HT1080 (cell line): Measurements from ENCODE around the gene NHEJ1. TPM values are rescaled to one million over a fixed set of nuclear protein-coding genes. Genes with fewer than 3 reads are reported as not detected.

Experiments used
- DNase-seq: peaks from one replicate; pipeline ENCODE4 v3.0.0-alpha.2; 2015; ENCODE audit warnings: low read depth
- small RNA-seq: library from RNA; depleted of rRNA; stranded (forward); fragments of <200 nt; gene quantifications from one replicate; pipeline ENCODE3, GENCODE V24; 2014
- total RNA-seq: library from RNA; depleted of rRNA; stranded (reverse); fragments of >200 nt; shearing (Covaris generic); gene quantifications from 2 replicates; pipeline ENCODE4 v1.2.3, GENCODE V29; 2014; rRNA removed

Gene NHEJ1
- total RNA-seq, 1 experiment from 2014 or later: 22.6 TPM

DNA sequence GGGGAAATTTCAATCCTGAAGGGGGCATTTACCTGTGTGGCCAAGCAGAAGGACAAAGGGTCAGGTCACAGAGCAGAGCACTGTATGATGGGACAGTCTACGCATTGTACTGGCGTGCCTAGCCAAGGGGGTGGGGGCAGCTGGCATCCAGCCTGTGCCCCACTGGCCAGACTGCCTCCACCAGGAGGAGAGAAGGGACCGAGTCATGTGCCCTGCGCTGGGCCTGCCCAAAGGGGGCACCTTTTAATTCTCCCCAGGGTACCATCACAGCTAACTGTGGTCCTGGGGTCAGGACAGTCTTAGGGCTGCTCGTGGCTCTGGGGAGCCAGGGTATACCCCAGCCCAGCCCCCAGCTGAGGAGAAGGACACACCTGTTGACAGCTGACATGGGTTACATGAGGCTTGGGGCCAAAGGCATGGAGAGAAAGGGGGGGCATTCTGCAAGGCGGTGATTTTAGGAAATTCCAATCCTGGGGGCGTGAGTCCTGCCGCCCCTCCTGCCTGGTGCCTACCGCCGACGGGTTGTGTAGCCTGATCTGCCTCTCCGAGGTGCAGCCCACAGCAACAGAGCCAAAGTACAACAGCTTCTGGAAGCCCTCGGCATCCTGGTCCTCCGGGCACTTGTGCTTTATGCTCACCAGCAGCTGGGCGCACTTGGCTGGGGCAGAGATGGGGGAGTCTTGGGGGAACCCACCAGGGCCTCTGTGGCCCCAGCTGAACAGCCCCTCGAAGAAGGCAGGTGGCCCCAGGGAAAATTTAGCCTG is 130.3 kb downstream of the NHEJ1 start:
- no peak for DNase-seq

DNA sequence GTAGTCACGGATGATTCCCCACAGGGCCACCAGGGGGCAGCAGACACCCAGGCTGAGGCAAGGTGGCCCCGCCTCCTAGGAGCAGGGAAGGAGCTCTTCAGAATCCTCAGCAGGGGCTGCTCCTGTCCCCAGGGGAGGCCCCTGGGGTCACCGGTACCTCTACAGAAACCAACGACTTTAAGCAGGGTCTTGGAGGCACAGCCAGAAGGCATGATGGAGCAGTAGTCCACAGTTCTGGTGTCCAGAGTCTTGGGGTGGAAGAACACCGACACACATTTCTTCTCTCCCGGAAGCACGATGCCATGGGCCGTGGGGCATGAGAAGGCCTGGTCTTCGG is 130.8 kb downstream of the NHEJ1 start:
- peak; percentile 63 for DNase-seq

DNA sequence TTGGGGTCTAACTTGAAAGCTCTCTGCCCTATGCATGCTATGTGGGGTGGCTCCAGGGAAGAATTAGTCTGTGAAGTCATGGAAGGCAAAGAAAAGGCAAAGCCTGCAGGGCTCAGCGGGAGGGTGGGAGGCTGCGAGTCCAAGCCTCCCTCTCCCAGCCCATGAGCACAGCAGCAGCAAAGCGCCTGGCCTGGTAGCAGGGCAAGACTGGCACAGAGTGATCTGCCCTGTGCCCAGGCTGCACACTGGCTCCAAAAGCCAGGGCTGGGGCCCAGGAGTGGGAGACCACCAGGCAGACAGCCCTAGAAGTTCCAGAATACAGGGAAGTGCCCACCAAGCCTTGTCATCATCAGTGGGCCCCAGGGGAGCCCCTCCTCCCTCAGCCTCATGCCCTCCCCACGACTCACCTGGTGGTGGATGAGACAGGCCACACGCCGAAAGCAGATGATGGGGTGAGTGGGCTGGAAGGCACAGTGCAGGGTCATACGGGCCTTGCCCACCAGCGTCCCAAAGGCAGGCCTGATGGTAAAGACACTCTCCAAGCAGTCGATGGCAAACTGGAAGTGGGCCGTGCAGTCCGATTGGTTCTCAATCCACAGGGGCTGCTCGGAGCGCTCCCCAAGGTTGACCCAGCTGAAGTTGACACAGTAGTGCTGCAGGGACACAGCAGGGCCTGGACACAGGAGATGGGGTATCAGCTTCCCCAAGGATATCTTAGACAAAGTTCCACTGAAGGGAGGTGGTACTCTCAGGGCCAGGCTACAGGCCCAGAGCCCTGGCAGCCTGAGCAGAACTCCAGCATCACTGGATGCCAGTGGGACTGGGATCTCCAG is 131.4 kb downstream of the NHEJ1 start:
- DNase-seq: no peak

DNA sequence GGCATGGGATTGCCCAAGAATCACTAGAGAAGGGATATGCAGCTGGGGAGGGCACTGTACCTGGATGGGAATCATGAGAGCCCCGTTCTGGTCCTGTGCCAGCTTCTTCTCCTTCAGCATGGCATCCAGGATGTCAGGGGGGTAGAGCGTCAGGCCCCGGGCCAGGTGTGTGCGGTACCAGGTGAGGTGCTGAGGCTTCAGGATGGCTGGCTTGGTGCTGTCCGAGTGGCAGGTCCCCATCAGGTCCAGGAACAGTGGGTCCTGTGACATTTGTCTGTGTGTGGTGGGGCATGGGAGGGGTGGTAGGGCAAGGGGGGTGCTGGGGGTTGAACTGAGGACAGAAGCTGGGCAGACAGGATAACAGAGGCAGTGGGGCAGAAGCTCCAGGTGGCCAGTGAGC is 132.5 kb downstream of the NHEJ1 start:
- DNase-seq: no peak

DNA sequence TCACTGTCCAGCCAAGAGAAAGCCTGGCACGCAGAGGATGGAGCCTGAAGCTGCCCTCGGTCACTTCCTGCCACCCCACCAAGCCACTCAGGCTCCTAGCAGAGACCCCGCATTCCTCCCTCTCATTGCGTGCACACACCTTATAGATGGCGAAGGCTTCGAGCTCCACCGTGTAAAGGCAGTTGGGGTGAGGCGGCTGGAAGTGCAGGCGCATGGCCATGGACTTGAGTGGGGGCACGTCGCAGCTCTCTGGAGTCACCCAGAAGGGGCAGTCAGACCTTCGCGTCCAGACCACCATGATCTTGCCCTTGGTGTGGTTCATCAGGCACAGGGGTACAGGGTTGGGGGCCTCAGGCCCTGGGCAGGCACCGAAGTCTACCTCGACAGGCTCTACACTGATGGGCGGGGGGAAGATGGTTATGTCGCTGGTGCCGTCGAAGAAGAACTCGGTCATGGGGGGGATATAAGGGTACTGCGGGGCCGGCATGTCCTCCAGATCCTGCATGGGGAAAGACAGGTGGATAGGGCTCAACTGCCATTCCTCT is 133.0 kb downstream of the NHEJ1 start:
- no peak for DNase-seq

DNA sequence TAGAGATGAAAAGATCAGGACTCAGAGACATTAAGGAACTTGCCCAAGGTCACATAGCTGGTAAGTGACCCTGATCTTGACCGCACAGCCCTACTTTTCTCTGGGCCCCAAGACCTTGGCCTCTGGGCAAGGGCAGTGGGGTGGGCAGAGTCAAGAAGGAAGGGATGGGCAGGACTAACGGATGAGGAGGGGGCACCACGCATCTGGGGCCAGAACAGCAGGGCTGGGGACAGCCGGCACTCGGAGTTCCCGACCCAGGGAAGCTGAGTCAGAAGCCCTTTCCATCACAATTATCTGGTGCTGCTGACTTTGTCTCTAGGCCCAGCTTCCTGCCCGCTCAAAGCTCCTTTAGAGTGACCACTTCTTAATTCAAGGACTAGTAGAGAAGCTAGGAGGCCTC is 133.7 kb downstream of the NHEJ1 start:
- no peak for DNase-seq

DNA sequence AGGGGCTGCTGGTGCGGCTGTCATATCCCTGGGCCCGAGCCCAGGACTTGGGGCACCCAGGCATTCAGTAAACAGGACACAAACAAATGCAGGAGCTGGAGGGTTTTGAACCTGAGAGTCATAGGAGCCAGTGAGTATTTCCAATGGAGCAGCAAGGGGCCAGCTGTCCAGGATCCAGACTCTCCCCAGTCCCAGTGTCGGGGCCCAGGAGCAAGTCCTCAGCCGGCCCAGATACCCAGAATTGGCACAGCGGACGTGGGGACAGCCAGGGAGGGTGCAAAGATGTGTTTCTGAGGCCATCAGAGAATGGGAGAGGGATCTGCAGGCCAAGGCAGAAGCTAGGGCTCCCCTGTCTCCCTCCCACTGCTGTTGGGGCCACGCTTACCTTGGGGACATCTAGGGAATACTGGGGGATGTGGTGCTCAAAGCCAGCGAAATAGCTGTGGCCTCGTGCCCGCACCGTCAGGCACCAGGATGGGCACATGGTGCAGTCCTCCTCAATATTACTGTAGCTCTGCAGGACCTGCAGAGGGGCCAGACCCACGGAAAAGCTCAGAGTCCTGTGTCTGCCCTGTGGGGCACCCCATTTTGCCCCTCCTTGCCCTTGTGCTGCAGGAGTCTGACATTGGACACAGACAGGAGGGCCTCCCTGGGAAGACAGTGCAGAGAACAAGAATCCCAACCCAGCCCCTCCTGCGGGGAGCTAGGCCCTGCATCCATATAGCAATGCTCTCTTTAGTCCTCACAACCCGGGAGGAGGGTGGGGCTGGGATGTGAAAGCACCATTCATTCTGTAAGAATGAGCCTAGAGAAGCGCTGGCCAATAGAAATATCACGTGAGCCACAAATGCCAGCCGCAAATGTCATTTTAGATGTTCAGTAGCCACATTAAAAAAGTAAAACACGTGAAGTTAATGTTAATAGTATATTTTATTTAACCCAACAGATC is 134.7 kb downstream of the NHEJ1 start:
- DNase-seq: no peak

Small RNAs within 50 kb of the gene (small RNA-seq; reads per million reads assigned to genes)
- gene MIR3131 (not detected), gene RN7SL764P (not detected)

Other genes with a start within 250 kb of the NHEJ1 start
- 0.27 TPM in 1 of 2 replicates, not detected in the other for gene CDK5R2, start 201.1 kb downstream of the NHEJ1 start, total RNA-seq
- gene FEV, start 175.6 kb downstream of the NHEJ1 start, total RNA-seq: not detected in 2 replicates
- not detected in 2 replicates for gene CRYBA2, start 167.4 kb downstream of the NHEJ1 start, total RNA-seq
- not detected in 2 replicates for gene CFAP65, start 119.3 kb downstream of the NHEJ1 start, total RNA-seq
- gene IHH, start 99.9 kb downstream of the NHEJ1 start, total RNA-seq: not detected in 2 replicates
- 0.47 and 0.76 TPM in 2 replicates for gene SLC23A3, start 9.2 kb upstream of the NHEJ1 start, total RNA-seq
- gene CNPPD1, start 16.1 kb upstream of the NHEJ1 start, total RNA-seq: 20.8 and 23.3 TPM in 2 replicates
- 59.6 and 69.9 TPM in 2 replicates for gene RETREG2, start 17.5 kb upstream of the NHEJ1 start, total RNA-seq
- 43.2 and 43.8 TPM in 2 replicates for gene ZFAND2B, start 46.0 kb upstream of the NHEJ1 start, total RNA-seq
- 21.4 and 25.5 TPM in 2 replicates for gene ABCB6, start 58.1 kb upstream of the NHEJ1 start, total RNA-seq
- 37.1 and 47.1 TPM in 2 replicates for gene ATG9A, start 68.8 kb upstream of the NHEJ1 start, total RNA-seq
- 24.8 and 27.0 TPM in 2 replicates for gene ANKZF1, start 69.0 kb upstream of the NHEJ1 start, total RNA-seq
- gene GLB1L, start 84.6 kb upstream of the NHEJ1 start, total RNA-seq: 7.3 and 8.4 TPM in 2 replicates
- 19.6 and 20.4 TPM in 2 replicates for gene STK16, start 84.7 kb upstream of the NHEJ1 start, total RNA-seq
- gene TUBA4B, start 92.4 kb upstream of the NHEJ1 start, total RNA-seq: 0.14 TPM in 1 of 2 replicates, not detected in the other
- 140 and 154 TPM in 2 replicates for gene TUBA4A, start 93.1 kb upstream of the NHEJ1 start, total RNA-seq
- 11.5 and 13.8 TPM in 2 replicates for gene DNAJB2, start 118.6 kb upstream of the NHEJ1 start, total RNA-seq
- gene PTPRN, start 148.6 kb upstream of the NHEJ1 start, total RNA-seq: 10.2 and 11.2 TPM in 2 replicates
- not detected in 2 replicates for gene RESP18, start 171.9 kb upstream of the NHEJ1 start, total RNA-seq
- 77.0 and 94.9 TPM in 2 replicates for gene DNPEP, start 227.1 kb upstream of the NHEJ1 start, total RNA-seq